KOPT-K1 (cell line): ENCODE data around the gene SLC7A1.

ENCODE experiments used
- H3K27ac ChIP-seq: fragments of 200-600 bp; sonication (generic); 2 replicates; pipeline ENCODE4 v1.5.1; 2016; ENCODE audit warnings: antibody characterized with exemption, mild to moderate bottlenecking, low read depth, low read length; ENCODE audit not compliant: poor library complexity, severe bottlenecking
- H3K36me3 ChIP-seq: fragments of 200-600 bp; sonication (generic); 2 replicates; pipeline ENCODE4 v1.5.1; 2017; ENCODE audit warnings: antibody characterized with exemption, mild to moderate bottlenecking, low read length, moderate library complexity; ENCODE audit not compliant: insufficient read depth
- H3K9me3 ChIP-seq: fragments of 200-600 bp; sonication (generic); 2 replicates; pipeline ENCODE4 v1.5.1; 2017; ENCODE audit warnings: antibody characterized with exemption, low read length, mild to moderate bottlenecking; ENCODE audit not compliant: insufficient read depth, poor library complexity, severe bottlenecking

SLC7A1 gene

GRCh38 chr13:29473166-29473565 lies 122.3 kb downstream of the SLC7A1 start:
- Histone ChIP-seq H3K36me3 (no peaks in the 10 kb centered on the region), H3K9me3 (no peaks in the 10 kb centered on the region), H3K27ac (no peak overlapping the region)

- H3K9me3 ChIP-seq, result no peaks in the 10 kb centered on the region
Observed at GRCh38 chr13:29472332-29472961, 123.0 kb downstream of the SLC7A1 start.

GRCh38 chr13:29471551-29471950 lies 123.9 kb downstream of the SLC7A1 start:
- Histone ChIP-seq H3K9me3 (no peaks in the 10 kb centered on the region), H3K27ac (no peak overlapping the region), H3K36me3 (no peaks in the 10 kb centered on the region)

More at GRCh38 chr13:29472332-29472961, 123.0 kb downstream of the SLC7A1 start:
- Histone ChIP-seq H3K27ac (no peak overlapping the region), H3K36me3 (no peaks in the 10 kb centered on the region)

GRCh38 chr13:29465741-29466293 lies 129.7 kb downstream of the SLC7A1 start:
- Histone ChIP-seq H3K27ac (no peak overlapping the region), H3K9me3 (no peaks in the 10 kb centered on the region)

GRCh38 chr13:29464105-29464679 lies 131.3 kb downstream of the SLC7A1 start:
- no peak overlapping the region for H3K27ac ChIP-seq
- no peaks in the 10 kb centered on the region for H3K9me3 ChIP-seq
- H3K36me3 ChIP-seq, result no peaks in the 10 kb centered on the region

More at GRCh38 chr13:29465741-29466293, 129.7 kb downstream of the SLC7A1 start:
- no peaks in the 10 kb centered on the region for H3K36me3 ChIP-seq

GRCh38 chr13:29459813-29460355 lies 135.6 kb downstream of the SLC7A1 start:
- Histone ChIP-seq H3K27ac (no peak overlapping the region), H3K9me3 (no peaks in the 10 kb centered on the region), H3K36me3 (no peaks in the 10 kb centered on the region)
